Nasal cavity respiratory epithelium epithelial cell of viscerocranial mucosa (primary cell): ENCODE data around the gene TRIM21. TPM values are rescaled to one million over a fixed set of nuclear protein-coding genes. Genes with fewer than 3 reads are reported as not detected.

ENCODE experiments used
- total RNA-seq: library from RNA; depleted of rRNA; stranded (reverse); fragments of >200 nt; gene quantifications from 2 replicates; pipeline ENCODE4 v1.2.3, GENCODE V29; 2014

Gene TRIM21
- 10.3 and 15.9 TPM in 2 replicates for total RNA-seq

DNA sequence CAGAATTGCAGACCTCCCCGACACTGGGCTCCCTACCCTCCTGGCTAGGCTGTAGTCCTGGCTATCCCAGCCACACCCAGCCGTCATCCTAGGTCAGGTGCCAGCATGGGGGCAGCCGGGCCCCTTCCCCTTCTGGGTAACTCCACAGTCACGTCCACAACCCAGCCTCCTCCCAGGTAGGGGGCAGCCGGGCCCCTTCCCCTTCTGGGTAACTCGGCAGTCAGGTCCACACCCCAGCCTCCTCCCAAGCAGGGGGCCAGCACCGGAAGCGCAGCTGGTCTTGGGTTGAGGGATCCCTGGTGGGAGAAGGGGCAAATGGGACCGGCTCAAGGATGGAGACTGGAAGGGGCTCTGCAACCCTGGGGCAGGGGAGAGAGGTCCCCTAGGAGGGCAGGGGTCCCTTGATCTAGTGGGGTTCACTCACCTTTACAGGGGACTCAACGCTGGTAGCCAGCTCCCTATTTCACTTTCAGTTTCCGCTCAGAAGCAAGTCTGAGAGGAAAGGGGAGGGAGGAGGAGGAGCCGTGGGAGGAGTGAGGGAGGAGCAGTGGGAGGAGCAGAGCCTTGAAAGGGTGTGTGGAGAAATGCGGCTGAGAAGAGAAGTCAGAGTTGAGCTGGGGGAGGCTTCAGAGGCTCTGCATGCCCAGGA is at the start of gene TRIM21:
TRIM21 (minus strand) TSS at position 494 of the 649 bp plus-strand sequence. CDS start 3,293 bp downstream, outside the sequence.

DNA sequence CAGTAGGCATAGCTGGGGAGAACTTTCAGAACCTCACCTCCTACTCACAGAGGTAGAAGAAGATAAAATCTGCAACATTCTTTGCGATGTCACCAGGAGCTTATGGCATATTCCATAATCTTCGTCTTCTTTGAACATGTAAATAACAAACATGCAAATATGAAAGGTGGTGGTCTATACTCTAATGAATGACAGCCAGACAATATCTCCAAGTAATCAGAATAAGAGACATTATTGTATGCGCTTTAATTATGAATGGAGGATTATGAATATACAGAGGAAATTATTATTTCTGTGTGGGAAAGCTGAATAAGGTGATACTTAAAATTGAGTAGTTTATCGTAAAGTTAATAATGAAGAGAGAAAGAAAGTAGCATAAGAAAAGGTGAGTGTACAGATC is 25.2 kb downstream of the TRIM21 start, which contains the start of gene OR52B4:
OR52B4 (minus strand) TSS at position 101 of the 400 bp plus-strand sequence; CDS start at position 10, 91 bp downstream.

Other genes starting within 250 kb of the TRIM21 start
- not detected in 2 replicates for gene OR52B4, start 25.3 kb downstream of the TRIM21 start, total RNA-seq
- gene OR52K2, start 55.6 kb upstream of the TRIM21 start, total RNA-seq, result not detected in 2 replicates
- gene OR52K1, start 88.9 kb upstream of the TRIM21 start, total RNA-seq, result not detected in 2 replicates
- not detected in 2 replicates for gene OR52M1, start 151.5 kb upstream of the TRIM21 start, total RNA-seq
- not detected in 2 replicates for gene OR52I2, start 188.0 kb upstream of the TRIM21 start, total RNA-seq
- not detected in 2 replicates for gene OR52I1, start 200.3 kb upstream of the TRIM21 start, total RNA-seq
- gene TRIM68, start 214.5 kb upstream of the TRIM21 start, total RNA-seq, result 6.2 and 14.0 TPM in 2 replicates
- not detected in 2 replicates for gene OR51D1, start 243.8 kb upstream of the TRIM21 start, total RNA-seq